GM23338 (cell line): ENCODE data around the gene ZMYM4. TPM values are rescaled to one million over a fixed set of nuclear protein-coding genes. Genes with fewer than 3 reads are reported as not detected.

Experiments used
- ATAC-seq: fragments of 200-7000 bp; cut with Tn5 transposase; 3 replicates; pipeline ENCODE4 v1.9.1; 2020
- DNase-seq: peaks from one replicate; pipeline ENCODE4 v3.0.0-alpha.2; 2015; ENCODE audit warnings: low spot score
- H2AFZ ChIP-seq: fragments of 200-600 bp; sonication (generic); 2 replicates; pipeline ENCODE4 v1.8.0; 2016; ENCODE audit warnings: antibody characterized with exemption, mild to moderate bottlenecking, moderate library complexity
- H3F3A ChIP-seq: fragments of 200-600 bp; sonication (generic); replicated peaks from 2 replicates; pipeline ENCODE4 v1.8.0; 2017; ENCODE audit warnings: antibody characterized with exemption, mixed run types, low read depth
- H3K27ac ChIP-seq: fragments of 200-600 bp; sonication (generic); 2 replicates; pipeline ENCODE4 v1.6.1; 2016; ENCODE audit warnings: low read depth
- H3K27me3 ChIP-seq: fragments of 200-600 bp; sonication (generic); 2 replicates; pipeline ENCODE4 v1.8.0; 2016; ENCODE audit warnings: mild to moderate bottlenecking, mixed run types, moderate library complexity; ENCODE audit not compliant: insufficient read depth
- H3K36me3 ChIP-seq: fragments of 200-600 bp; sonication (generic); 2 replicates; pipeline ENCODE4 v1.8.0; 2016; ENCODE audit warnings: mild to moderate bottlenecking; ENCODE audit not compliant: insufficient read depth
- H3K4me1 ChIP-seq: fragments of 200-600 bp; sonication (generic); 2 replicates; pipeline ENCODE4 v1.8.0; 2016; ENCODE audit warnings: mild to moderate bottlenecking, moderate library complexity; ENCODE audit not compliant: insufficient read depth
- H3K4me2 ChIP-seq: fragments of 200-600 bp; sonication (generic); 2 replicates; pipeline ENCODE4 v1.7.1; 2017; ENCODE audit warnings: mixed run types
- H3K4me3 ChIP-seq: fragments of 200-600 bp; sonication (generic); 2 replicates; pipeline ENCODE4 v1.6.1; 2016; ENCODE audit warnings: mixed run types
- H3K79me2 ChIP-seq: fragments of 200-600 bp; sonication (generic); replicated peaks from 2 replicates; pipeline ENCODE4 v1.8.0; 2017; ENCODE audit warnings: mild to moderate bottlenecking; ENCODE audit not compliant: insufficient read depth
- H3K9me2 ChIP-seq: fragments of 200-600 bp; sonication (generic); 2 replicates; pipeline ENCODE4 v1.8.0; 2017; ENCODE audit not compliant: insufficient read depth
- H4K20me1 ChIP-seq: fragments of 200-600 bp; sonication (generic); replicated peaks from 2 replicates; pipeline ENCODE4 v1.8.0; 2017; ENCODE audit warnings: mild to moderate bottlenecking; ENCODE audit not compliant: insufficient read depth
- H3K27ac Mint-ChIP-seq: 2 replicates; pipeline ENCODE4 v1.8.0; 2020; ENCODE audit warnings: inconsistent platforms, mild to moderate bottlenecking, moderate library complexity, mixed read lengths
- H3K27me3 Mint-ChIP-seq: 3 replicates; pipeline ENCODE4 v1.8.0; 2022; ENCODE audit warnings: low read depth, mild to moderate bottlenecking, moderate library complexity, mixed read lengths, inconsistent platforms; ENCODE audit not compliant: insufficient read depth, poor library complexity
- H3K36me3 Mint-ChIP-seq: 3 replicates; pipeline ENCODE4 v1.8.0; 2021; ENCODE audit warnings: low read depth, mild to moderate bottlenecking, inconsistent platforms, moderate library complexity, mixed read lengths
- H3K4me1 Mint-ChIP-seq: 3 replicates; pipeline ENCODE4 v1.8.0; 2020; ENCODE audit warnings: mild to moderate bottlenecking, inconsistent platforms, mixed read lengths
- H3K4me3 Mint-ChIP-seq: 3 replicates; pipeline ENCODE4 v1.8.0; 2021; ENCODE audit warnings: moderate library complexity, mild to moderate bottlenecking, inconsistent platforms, mixed read lengths
- H3K9me3 Mint-ChIP-seq: 3 replicates; pipeline ENCODE4 v1.8.0; 2020; ENCODE audit warnings: moderate library complexity, mild to moderate bottlenecking, inconsistent platforms, mixed read lengths
- CREB1 ChIP-seq: fragments of 250-450 bp; sonication (Bioruptor Pico); IDR thresholded peaks from 2 replicates; pipeline ENCODE4 v1.5.0; 2020; ENCODE audit warnings: low read depth, mild to moderate bottlenecking, moderate library complexity
- EZH2 ChIP-seq: fragments of 200-600 bp; sonication (generic); IDR thresholded peaks from one replicate; pipeline ENCODE4 v1.8.0; 2017; ENCODE audit warnings: antibody characterized with exemption, mild to moderate bottlenecking, low read depth; ENCODE audit not compliant: unreplicated experiment
- EZH2phosphoT487 ChIP-seq: fragments of 200-600 bp; sonication (generic); IDR thresholded peaks from one replicate; pipeline ENCODE4 v1.8.1; 2018; ENCODE audit warnings: antibody characterized with exemption; ENCODE audit not compliant: unreplicated experiment
- JUNB ChIP-seq: IDR thresholded peaks from one replicate; pipeline ENCODE4 v1.6.1; 2016; ENCODE audit warnings: antibody characterized with exemption; ENCODE audit not compliant: unreplicated experiment
- NANOG ChIP-seq: IDR thresholded peaks from 2 replicates; pipeline ENCODE4 v1.6.1; 2016; ENCODE audit warnings: antibody characterized with exemption, borderline replicate concordance
- POLR2AphosphoS5 ChIP-seq: IDR thresholded peaks from 2 replicates; pipeline ENCODE4 v1.6.1; 2016; ENCODE audit warnings: antibody characterized with exemption, low read depth
- STAT1 ChIP-seq: IDR thresholded peaks from one replicate; pipeline ENCODE4 v1.6.1; 2016; ENCODE audit warnings: antibody characterized with exemption; ENCODE audit not compliant: unreplicated experiment
- ZNF114 ChIP-seq: fragments of 250-450 bp; sonication (Bioruptor Pico); IDR thresholded peaks from 2 replicates; pipeline ENCODE4 v1.5.0; 2020; ENCODE audit warnings: mild to moderate bottlenecking, moderate library complexity
- ZNF331 ChIP-seq: fragments of 250-450 bp; sonication (Bioruptor Pico); IDR thresholded peaks from 2 replicates; pipeline ENCODE4 v1.5.0; 2020; ENCODE audit warnings: low read depth, mild to moderate bottlenecking, moderate library complexity
- polyA plus RNA-seq: library from polyadenylated mRNA; unstranded; fragments of >200 nt; fragmentation: Nextera tagmentation; extraction: Ambion mirVana; gene quantifications from 2 replicates; pipeline ENCODE4 v1.2.1, GENCODE V29; 2016
- total RNA-seq: library from RNA; depleted of rRNA; stranded (reverse); fragments of >200 nt; shearing (Covaris generic); gene quantifications from 2 replicates; pipeline ENCODE4 v1.2.3, GENCODE V29; 2014
- TF ChIP-seq, protein P1 (sequence below): IDR thresholded peaks from one replicate; pipeline ENCODE4 v1.6.1; 2018; ENCODE audit warnings: antibody characterized with exemption; ENCODE audit not compliant: unreplicated experiment
- TF ChIP-seq, protein P2 (sequence below), 2 experiments: fragments of 200-600 bp in 1 of 2; sonication (generic) in 1 of 2; conservative IDR thresholded peaks; 2 replicates each; pipeline versions ENCODE4 v1.5.1 to v1.6.1; 2016 to 2017; ENCODE audit warnings: antibody characterized with exemption in 2 of 2, low read depth in 2 of 2, mild to moderate bottlenecking in 2 of 2, moderate library complexity in 1 of 2
- TF ChIP-seq, protein P3 (sequence below): IDR thresholded peaks from 2 replicates; pipeline ENCODE4 v1.6.1; 2016; ENCODE audit warnings: antibody characterized with exemption
- TF ChIP-seq, protein P4 (sequence below): fragments of 250-450 bp; sonication (Bioruptor Pico); IDR thresholded peaks from 2 replicates; pipeline ENCODE4 v1.5.0; 2020; ENCODE audit warnings: mild to moderate bottlenecking, moderate library complexity

The ZMYM4 gene
- total and polyA plus RNA-seq, 2 experiments from 2014 or later = 65.4 to 68.5 TPM

DNA sequence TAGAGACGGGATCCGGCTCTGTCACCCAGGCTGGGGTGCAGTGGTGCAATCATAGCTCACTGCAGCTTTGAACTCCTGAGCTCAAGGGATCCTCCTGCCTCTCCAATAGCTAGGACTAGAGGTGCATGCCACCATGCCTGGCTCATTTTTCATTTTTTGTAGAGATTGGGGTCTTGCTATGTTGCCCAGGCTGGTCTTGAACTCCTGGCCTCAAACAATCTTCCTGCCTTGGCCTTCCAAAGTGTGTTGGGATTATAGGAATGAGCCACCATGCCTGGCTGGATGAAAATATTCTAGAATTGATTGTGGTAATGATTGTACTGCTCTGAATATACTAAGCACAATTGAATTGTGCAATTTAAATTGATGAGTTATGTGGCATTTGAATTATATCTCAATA is 21.9 kb downstream of the ZMYM4 start:
- Mint-ChIP-seq H3K4me3 (no peak overlapping the region), H3K4me1 (no peaks in the 10 kb centered on the region), H3K27ac (no peak overlapping the region), H3K27me3 (no peaks in the 10 kb centered on the region), H3K9me3 (no peaks in the 10 kb centered on the region), H3K36me3 (peaks cover 14% of the 10 kb centered on the region; the same call in 2 of the 3 replicates)
- Histone ChIP-seq H3K27me3 (no peaks in the 10 kb centered on the region), H2AFZ (no peak overlapping the region), H3K4me3 (no peak overlapping the region), H4K20me1 (peaks cover 41% of the 10 kb centered on the region), H3K4me2 (no peak overlapping the region), H3K9me2 (no peaks in the 10 kb centered on the region), H3K4me1 (no peaks in the 10 kb centered on the region), H3K36me3 (0 out of 2 replicates have a peak, but pooled peaks cover 3% of the 10 kb centered on the region), H3F3A (no peaks in the 10 kb centered on the region), H3K79me2 (peaks cover 97% of the 10 kb centered on the region), H3K27ac (no peak overlapping the region)
- DNase-seq (no peak), ATAC-seq (no peak)
- TF ChIP-seq EZH2 = no peak
- no peak for TF ChIP-seq ZNF331 (CRISPR knock-in tag)
- TF ChIP-seq, protein P1, sequence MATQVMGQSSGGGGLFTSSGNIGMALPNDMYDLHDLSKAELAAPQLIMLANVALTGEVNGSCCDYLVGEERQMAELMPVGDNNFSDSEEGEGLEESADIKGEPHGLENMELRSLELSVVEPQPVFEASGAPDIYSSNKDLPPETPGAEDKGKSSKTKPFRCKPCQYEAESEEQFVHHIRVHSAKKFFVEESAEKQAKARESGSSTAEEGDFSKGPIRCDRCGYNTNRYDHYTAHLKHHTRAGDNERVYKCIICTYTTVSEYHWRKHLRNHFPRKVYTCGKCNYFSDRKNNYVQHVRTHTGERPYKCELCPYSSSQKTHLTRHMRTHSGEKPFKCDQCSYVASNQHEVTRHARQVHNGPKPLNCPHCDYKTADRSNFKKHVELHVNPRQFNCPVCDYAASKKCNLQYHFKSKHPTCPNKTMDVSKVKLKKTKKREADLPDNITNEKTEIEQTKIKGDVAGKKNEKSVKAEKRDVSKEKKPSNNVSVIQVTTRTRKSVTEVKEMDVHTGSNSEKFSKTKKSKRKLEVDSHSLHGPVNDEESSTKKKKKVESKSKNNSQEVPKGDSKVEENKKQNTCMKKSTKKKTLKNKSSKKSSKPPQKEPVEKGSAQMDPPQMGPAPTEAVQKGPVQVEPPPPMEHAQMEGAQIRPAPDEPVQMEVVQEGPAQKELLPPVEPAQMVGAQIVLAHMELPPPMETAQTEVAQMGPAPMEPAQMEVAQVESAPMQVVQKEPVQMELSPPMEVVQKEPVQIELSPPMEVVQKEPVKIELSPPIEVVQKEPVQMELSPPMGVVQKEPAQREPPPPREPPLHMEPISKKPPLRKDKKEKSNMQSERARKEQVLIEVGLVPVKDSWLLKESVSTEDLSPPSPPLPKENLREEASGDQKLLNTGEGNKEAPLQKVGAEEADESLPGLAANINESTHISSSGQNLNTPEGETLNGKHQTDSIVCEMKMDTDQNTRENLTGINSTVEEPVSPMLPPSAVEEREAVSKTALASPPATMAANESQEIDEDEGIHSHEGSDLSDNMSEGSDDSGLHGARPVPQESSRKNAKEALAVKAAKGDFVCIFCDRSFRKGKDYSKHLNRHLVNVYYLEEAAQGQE = no peak
- no peak for TF ChIP-seq POLR2AphosphoS5
- no peak for TF ChIP-seq ZNF114 (CRISPR knock-in tag)
- TF ChIP-seq EZH2phosphoT487 = no peak
- no peak for TF ChIP-seq JUNB
- TF ChIP-seq, protein P2, sequence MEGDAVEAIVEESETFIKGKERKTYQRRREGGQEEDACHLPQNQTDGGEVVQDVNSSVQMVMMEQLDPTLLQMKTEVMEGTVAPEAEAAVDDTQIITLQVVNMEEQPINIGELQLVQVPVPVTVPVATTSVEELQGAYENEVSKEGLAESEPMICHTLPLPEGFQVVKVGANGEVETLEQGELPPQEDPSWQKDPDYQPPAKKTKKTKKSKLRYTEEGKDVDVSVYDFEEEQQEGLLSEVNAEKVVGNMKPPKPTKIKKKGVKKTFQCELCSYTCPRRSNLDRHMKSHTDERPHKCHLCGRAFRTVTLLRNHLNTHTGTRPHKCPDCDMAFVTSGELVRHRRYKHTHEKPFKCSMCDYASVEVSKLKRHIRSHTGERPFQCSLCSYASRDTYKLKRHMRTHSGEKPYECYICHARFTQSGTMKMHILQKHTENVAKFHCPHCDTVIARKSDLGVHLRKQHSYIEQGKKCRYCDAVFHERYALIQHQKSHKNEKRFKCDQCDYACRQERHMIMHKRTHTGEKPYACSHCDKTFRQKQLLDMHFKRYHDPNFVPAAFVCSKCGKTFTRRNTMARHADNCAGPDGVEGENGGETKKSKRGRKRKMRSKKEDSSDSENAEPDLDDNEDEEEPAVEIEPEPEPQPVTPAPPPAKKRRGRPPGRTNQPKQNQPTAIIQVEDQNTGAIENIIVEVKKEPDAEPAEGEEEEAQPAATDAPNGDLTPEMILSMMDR (conservative IDR thresholded peaks at IDR 0.05; ENCODE audit: low read depth in 2 of 2) = no peak
- no peak for TF ChIP-seq NANOG
- TF ChIP-seq, protein P3, sequence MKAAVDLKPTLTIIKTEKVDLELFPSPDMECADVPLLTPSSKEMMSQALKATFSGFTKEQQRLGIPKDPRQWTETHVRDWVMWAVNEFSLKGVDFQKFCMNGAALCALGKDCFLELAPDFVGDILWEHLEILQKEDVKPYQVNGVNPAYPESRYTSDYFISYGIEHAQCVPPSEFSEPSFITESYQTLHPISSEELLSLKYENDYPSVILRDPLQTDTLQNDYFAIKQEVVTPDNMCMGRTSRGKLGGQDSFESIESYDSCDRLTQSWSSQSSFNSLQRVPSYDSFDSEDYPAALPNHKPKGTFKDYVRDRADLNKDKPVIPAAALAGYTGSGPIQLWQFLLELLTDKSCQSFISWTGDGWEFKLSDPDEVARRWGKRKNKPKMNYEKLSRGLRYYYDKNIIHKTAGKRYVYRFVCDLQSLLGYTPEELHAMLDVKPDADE = no peak
- TF ChIP-seq STAT1 = no peak
- no peak for TF ChIP-seq CREB1
- TF ChIP-seq, protein P4, sequence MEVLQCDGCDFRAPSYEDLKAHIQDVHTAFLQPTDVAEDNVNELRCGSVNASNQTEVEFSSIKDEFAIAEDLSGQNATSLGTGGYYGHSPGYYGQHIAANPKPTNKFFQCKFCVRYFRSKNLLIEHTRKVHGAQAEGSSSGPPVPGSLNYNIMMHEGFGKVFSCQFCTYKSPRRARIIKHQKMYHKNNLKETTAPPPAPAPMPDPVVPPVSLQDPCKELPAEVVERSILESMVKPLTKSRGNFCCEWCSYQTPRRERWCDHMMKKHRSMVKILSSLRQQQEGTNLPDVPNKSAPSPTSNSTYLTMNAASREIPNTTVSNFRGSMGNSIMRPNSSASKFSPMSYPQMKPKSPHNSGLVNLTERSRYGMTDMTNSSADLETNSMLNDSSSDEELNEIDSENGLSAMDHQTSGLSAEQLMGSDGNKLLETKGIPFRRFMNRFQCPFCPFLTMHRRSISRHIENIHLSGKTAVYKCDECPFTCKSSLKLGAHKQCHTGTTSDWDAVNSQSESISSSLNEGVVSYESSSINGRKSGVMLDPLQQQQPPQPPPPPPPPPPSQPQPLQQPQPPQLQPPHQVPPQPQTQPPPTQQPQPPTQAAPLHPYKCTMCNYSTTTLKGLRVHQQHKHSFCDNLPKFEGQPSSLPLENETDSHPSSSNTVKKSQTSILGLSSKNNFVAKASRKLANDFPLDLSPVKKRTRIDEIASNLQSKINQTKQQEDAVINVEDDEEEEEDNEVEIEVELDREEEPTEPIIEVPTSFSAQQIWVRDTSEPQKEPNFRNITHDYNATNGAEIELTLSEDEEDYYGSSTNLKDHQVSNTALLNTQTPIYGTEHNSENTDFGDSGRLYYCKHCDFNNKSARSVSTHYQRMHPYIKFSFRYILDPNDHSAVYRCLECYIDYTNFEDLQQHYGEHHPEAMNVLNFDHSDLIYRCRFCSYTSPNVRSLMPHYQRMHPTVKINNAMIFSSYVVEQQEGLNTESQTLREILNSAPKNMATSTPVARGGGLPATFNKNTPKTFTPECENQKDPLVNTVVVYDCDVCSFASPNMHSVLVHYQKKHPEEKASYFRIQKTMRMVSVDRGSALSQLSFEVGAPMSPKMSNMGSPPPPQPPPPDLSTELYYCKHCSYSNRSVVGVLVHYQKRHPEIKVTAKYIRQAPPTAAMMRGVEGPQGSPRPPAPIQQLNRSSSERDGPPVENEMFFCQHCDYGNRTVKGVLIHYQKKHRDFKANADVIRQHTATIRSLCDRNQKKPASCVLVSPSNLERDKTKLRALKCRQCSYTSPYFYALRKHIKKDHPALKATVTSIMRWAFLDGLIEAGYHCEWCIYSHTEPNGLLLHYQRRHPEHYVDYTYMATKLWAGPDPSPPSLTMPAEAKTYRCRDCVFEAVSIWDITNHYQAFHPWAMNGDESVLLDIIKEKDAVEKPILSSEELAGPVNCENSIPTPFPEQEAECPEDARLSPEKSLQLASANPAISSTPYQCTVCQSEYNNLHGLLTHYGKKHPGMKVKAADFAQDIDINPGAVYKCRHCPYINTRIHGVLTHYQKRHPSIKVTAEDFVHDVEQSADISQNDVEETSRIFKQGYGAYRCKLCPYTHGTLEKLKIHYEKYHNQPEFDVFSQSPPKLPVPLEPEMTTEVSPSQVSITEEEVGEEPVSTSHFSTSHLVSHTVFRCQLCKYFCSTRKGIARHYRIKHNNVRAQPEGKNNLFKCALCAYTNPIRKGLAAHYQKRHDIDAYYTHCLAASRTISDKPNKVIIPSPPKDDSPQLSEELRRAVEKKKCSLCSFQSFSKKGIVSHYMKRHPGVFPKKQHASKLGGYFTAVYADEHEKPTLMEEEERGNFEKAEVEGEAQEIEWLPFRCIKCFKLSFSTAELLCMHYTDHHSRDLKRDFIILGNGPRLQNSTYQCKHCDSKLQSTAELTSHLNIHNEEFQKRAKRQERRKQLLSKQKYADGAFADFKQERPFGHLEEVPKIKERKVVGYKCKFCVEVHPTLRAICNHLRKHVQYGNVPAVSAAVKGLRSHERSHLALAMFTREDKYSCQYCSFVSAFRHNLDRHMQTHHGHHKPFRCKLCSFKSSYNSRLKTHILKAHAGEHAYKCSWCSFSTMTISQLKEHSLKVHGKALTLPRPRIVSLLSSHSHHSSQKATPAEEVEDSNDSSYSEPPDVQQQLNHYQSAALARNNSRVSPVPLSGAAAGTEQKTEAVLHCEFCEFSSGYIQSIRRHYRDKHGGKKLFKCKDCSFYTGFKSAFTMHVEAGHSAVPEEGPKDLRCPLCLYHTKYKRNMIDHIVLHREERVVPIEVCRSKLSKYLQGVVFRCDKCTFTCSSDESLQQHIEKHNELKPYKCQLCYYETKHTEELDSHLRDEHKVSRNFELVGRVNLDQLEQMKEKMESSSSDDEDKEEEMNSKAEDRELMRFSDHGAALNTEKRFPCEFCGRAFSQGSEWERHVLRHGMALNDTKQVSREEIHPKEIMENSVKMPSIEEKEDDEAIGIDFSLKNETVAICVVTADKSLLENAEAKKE (CRISPR knock-in tag) = no peak
